ENCODE results near the gene CSNK2B. TPM values are rescaled to one million over a fixed set of nuclear protein-coding genes. Genes with fewer than 3 reads are reported as not detected.

CSNK2B gene
- total and polyA plus RNA-seq, 9 of the 15 experiments (the other 6 are each of a cell fraction or from before 2014, with no cell fraction given), result 120 to 1,126 (median 529) TPM

DNA sequence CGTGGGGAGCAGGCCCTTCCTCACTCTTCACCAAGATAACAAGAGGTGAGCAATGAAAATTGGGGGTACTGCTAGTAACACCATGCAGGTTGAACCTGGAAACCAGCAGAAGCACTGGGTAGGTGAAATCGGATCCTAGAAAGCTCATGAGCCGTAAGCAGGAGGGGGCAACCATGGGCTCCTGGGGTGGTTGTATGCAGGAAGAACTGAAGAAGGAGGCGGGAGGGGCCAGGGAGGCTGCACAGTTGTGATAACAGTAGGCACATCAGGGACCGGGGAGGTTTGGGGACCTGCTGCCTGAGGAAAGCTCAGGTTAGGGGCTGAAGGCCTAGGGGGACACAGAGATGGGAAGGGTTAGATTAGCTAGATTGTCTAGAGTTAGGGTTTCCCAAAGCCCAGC, 20.6 kb downstream of the CSNK2B start (continued):
- TF ChIP-seq, protein P1, sequence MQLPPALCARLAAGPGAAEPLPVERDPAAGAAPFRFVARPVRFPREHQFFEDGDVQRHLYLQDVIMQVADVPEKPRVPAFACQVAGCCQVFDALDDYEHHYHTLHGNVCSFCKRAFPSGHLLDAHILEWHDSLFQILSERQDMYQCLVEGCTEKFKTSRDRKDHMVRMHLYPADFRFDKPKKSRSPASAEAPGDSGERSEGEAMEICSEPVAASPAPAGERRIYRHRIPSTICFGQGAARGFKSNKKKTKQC (CRISPR knock-in tag; IDR thresholded peaks at IDR 0.05), result 0 out of 2 replicates have a peak, but pooled peaks have one; percentile 53
- no peak for TF ChIP-seq SAFB2 (IDR thresholded peaks at IDR 0.05; ENCODE audit: borderline replicate concordance, low read depth, low read length, severe bottlenecking)
- peak; percentile 59; the same call in 1 of the 2 replicates for TF ChIP-seq EP300 (IDR thresholded peaks at IDR 0.05; ENCODE audit: low read length)
- TF ChIP-seq SAP30 (IDR thresholded peaks at IDR 0.05; ENCODE audit: borderline replicate concordance, insufficient read depth, low read depth, low read length, poor library complexity, severe bottlenecking), result no peak
- TF ChIP-seq PCBP2 (IDR thresholded peaks at IDR 0.05; ENCODE audit: low read depth, low read length, poor library complexity, severe bottlenecking), result no peak
- TF ChIP-seq NCOA1 (IDR thresholded peaks at IDR 0.05; ENCODE audit: low read depth), result no peak; the same call in 1 of the 2 replicates
- TF ChIP-seq SMARCA4 (IDR thresholded peaks at IDR 0.05), result peak; percentile 66
- no peak for TF ChIP-seq FOXK2 (conservative IDR thresholded peaks at IDR 0.05 in 1 of 2, IDR thresholded peaks at IDR 0.05 in 1 of 2; ENCODE audit: low read depth in 2 of 2)
- no peak for TF ChIP-seq ZNF274 (IDR thresholded peaks at IDR 0.05; ENCODE audit: borderline replicate concordance, low read depth, low read length)
- TF ChIP-seq MCM2 (IDR thresholded peaks at IDR 0.05; ENCODE audit: low read depth), result no peak
- TF ChIP-seq, protein P2, sequence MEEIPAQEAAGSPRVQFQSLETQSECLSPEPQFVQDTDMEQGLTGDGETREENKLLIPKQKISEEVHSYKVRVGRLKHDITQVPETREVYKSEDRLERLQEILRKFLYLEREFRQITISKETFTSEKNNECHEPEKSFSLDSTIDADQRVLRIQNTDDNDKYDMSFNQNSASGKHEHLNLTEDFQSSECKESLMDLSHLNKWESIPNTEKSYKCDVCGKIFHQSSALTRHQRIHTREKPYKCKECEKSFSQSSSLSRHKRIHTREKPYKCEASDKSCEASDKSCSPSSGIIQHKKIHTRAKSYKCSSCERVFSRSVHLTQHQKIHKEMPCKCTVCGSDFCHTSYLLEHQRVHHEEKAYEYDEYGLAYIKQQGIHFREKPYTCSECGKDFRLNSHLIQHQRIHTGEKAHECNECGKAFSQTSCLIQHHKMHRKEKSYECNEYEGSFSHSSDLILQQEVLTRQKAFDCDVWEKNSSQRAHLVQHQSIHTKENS (CRISPR knock-in tag; IDR thresholded peaks at IDR 0.05), result no peak
- no peak for TF ChIP-seq GTF2A2 (tag; IDR thresholded peaks at IDR 0.05)
- no peak for TF ChIP-seq ZNF41 (CRISPR knock-in tag; conservative IDR thresholded peaks at IDR 0.05)
- TF ChIP-seq MCM7 (IDR thresholded peaks at IDR 0.05), result no peak
- no peak for TF ChIP-seq HSF4 (CRISPR knock-in tag; IDR thresholded peaks at IDR 0.05; ENCODE audit: borderline replicate concordance)
- TF ChIP-seq RHOXF2B (CRISPR knock-in tag; conservative IDR thresholded peaks at IDR 0.05), result no peak
- TF ChIP-seq SAFB (IDR thresholded peaks at IDR 0.05; ENCODE audit: borderline replicate concordance, low read depth, low read length), result no peak
- 0 out of 2 replicates have a peak, but pooled peaks have one; percentile 46 for TF ChIP-seq EHMT2 (IDR thresholded peaks at IDR 0.05)
- no peak for TF ChIP-seq RBM39 (optimal IDR thresholded peaks at IDR 0.05; ENCODE audit: low read depth, low read length)
- TF ChIP-seq BACH1 (tag; IDR thresholded peaks at IDR 0.05), result no peak
- TF ChIP-seq CC2D1A (IDR thresholded peaks at IDR 0.05), result no peak
- TF ChIP-seq ETS2 (tag; IDR thresholded peaks at IDR 0.05; ENCODE audit: borderline replicate concordance, poor library complexity, severe bottlenecking), result no peak
- no peak for TF ChIP-seq ZFX (CRISPR knock-in tag; IDR thresholded peaks at IDR 0.05)
- TF ChIP-seq ZNF696 (CRISPR knock-in tag; conservative IDR thresholded peaks at IDR 0.05), result no peak
- TF ChIP-seq, protein P3, sequence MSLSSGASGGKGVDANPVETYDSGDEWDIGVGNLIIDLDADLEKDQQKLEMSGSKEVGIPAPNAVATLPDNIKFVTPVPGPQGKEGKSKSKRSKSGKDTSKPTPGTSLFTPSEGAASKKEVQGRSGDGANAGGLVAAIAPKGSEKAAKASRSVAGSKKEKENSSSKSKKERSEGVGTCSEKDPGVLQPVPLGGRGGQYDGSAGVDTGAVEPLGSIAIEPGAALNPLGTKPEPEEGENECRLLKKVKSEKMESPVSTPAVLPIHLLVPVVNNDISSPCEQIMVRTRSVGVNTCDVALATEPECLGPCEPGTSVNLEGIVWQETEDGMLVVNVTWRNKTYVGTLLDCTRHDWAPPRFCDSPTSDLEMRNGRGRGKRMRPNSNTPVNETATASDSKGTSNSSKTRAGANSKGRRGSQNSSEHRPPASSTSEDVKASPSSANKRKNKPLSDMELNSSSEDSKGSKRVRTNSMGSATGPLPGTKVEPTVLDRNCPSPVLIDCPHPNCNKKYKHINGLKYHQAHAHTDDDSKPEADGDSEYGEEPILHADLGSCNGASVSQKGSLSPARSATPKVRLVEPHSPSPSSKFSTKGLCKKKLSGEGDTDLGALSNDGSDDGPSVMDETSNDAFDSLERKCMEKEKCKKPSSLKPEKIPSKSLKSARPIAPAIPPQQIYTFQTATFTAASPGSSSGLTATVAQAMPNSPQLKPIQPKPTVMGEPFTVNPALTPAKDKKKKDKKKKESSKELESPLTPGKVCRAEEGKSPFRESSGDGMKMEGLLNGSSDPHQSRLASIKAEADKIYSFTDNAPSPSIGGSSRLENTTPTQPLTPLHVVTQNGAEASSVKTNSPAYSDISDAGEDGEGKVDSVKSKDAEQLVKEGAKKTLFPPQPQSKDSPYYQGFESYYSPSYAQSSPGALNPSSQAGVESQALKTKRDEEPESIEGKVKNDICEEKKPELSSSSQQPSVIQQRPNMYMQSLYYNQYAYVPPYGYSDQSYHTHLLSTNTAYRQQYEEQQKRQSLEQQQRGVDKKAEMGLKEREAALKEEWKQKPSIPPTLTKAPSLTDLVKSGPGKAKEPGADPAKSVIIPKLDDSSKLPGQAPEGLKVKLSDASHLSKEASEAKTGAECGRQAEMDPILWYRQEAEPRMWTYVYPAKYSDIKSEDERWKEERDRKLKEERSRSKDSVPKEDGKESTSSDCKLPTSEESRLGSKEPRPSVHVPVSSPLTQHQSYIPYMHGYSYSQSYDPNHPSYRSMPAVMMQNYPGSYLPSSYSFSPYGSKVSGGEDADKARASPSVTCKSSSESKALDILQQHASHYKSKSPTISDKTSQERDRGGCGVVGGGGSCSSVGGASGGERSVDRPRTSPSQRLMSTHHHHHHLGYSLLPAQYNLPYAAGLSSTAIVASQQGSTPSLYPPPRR (CRISPR knock-in tag; IDR thresholded peaks at IDR 0.05; ENCODE audit: borderline replicate concordance), result no peak
